Measurements from ENCODE around the gene SAMD4A. TPM values are rescaled to one million over a fixed set of nuclear protein-coding genes. Genes with fewer than 3 reads are reported as not detected.

SAMD4A gene
- total and polyA plus RNA-seq, 2 donors (not counting 1 experiment from before 2014, with no cell fraction given): 9.3 to 39.8 TPM

GRCh38 chr14:54836231-54836630, 269.3 kb downstream of the SAMD4A start:
- Histone ChIP-seq H2AFZ (ENCODE audit: low read length) (no peak overlapping the region), H3K4me3 (replicated peaks in 1 of 4; ENCODE audit: control extremely low read depth in 1 of 4, insufficient read depth in 1 of 4, low read depth in 3 of 4, low read length in 4 of 4) (no peak overlapping the region), H3K36me3 (ENCODE audit: control insufficient read depth, insufficient read depth, low read length) (no peaks in the 10 kb centered on the region), H3K27ac (ENCODE audit: insufficient read depth, low read length) (no peak overlapping the region), H3K4me1 (ENCODE audit: control insufficient read depth, extremely low read depth, insufficient read depth, low read length) (no peaks in the 10 kb centered on the region), H3K4me2 (ENCODE audit: extremely low read depth, insufficient read depth, low read length) (no peak overlapping the region), H3K9me3 (ENCODE audit: control insufficient read depth, insufficient read depth, low read depth, low read length) (no peaks in the 10 kb centered on the region), H4K20me1 (ENCODE audit: control insufficient read depth, extremely low read depth, insufficient read depth, low read length) (no peaks in the 10 kb centered on the region), H3K9ac (ENCODE audit: insufficient read depth, low read length) (no peak overlapping the region), H3K27me3 (ENCODE audit: control insufficient read depth, insufficient read depth, low read length) (peaks cover 4% of the 10 kb centered on the region), H3K79me2 (ENCODE audit: control insufficient read depth, insufficient read depth, low read length) (no peaks in the 10 kb centered on the region)
- TF ChIP-seq CTCF (conservative IDR thresholded peaks at IDR 0.05 in 1 of 2, IDR thresholded peaks at IDR 0.05 in 1 of 2; ENCODE audit: low read depth in 1 of 2, low read length in 2 of 2): no peak
- no peak for TF ChIP-seq EZH2 (IDR thresholded peaks at IDR 0.05; ENCODE audit: low read length, missing control alignments)
- DNase-seq (ENCODE audit: low read depth in 2 of 2): no peak

- Histone ChIP-seq H3K79me2 (ENCODE audit: control insufficient read depth, insufficient read depth, low read length) (no peaks in the 10 kb centered on the region), H3K27me3 (ENCODE audit: control insufficient read depth, insufficient read depth, low read length) (peaks cover 4% of the 10 kb centered on the region), H3K9ac (ENCODE audit: insufficient read depth, low read length) (no peak overlapping the region), H3K4me2 (ENCODE audit: extremely low read depth, insufficient read depth, low read length) (no peak overlapping the region), H3K4me1 (ENCODE audit: control insufficient read depth, extremely low read depth, insufficient read depth, low read length) (no peaks in the 10 kb centered on the region), H4K20me1 (ENCODE audit: control insufficient read depth, extremely low read depth, insufficient read depth, low read length) (no peaks in the 10 kb centered on the region), H3K4me3 (replicated peaks in 1 of 4; ENCODE audit: control extremely low read depth in 1 of 4, insufficient read depth in 1 of 4, low read depth in 3 of 4, low read length in 4 of 4) (no peak overlapping the region), H3K27ac (ENCODE audit: insufficient read depth, low read length) (no peak overlapping the region), H3K9me3 (ENCODE audit: control insufficient read depth, insufficient read depth, low read depth, low read length) (no peaks in the 10 kb centered on the region), H2AFZ (ENCODE audit: low read length) (no peak overlapping the region), H3K36me3 (ENCODE audit: control insufficient read depth, insufficient read depth, low read length) (no peaks in the 10 kb centered on the region)
- no peak for DNase-seq (ENCODE audit: low read depth in 2 of 2)
- TF ChIP-seq CTCF (conservative IDR thresholded peaks at IDR 0.05 in 1 of 2, IDR thresholded peaks at IDR 0.05 in 1 of 2; ENCODE audit: low read depth in 1 of 2, low read length in 2 of 2): no peak
- no peak for TF ChIP-seq EZH2 (IDR thresholded peaks at IDR 0.05; ENCODE audit: low read length, missing control alignments)
Observed at GRCh38 chr14:54837508-54838149, 270.7 kb downstream of the SAMD4A start.

- no peak for DNase-seq (ENCODE audit: low read depth in 2 of 2)
- TF ChIP-seq CTCF (conservative IDR thresholded peaks at IDR 0.05 in 1 of 2, IDR thresholded peaks at IDR 0.05 in 1 of 2; ENCODE audit: low read depth in 1 of 2, low read length in 2 of 2): no peak
- no peak for TF ChIP-seq EZH2 (IDR thresholded peaks at IDR 0.05; ENCODE audit: low read length, missing control alignments)
- no peak overlapping the region for H3K9ac ChIP-seq (ENCODE audit: insufficient read depth, low read length)
- no peak overlapping the region for H3K4me2 ChIP-seq (ENCODE audit: extremely low read depth, insufficient read depth, low read length)
- no peak overlapping the region for H3K27ac ChIP-seq (ENCODE audit: insufficient read depth, low read length)
- H4K20me1 ChIP-seq (ENCODE audit: control insufficient read depth, extremely low read depth, insufficient read depth, low read length): no peaks in the 10 kb centered on the region
- no peaks in the 10 kb centered on the region for H3K9me3 ChIP-seq (ENCODE audit: control insufficient read depth, insufficient read depth, low read depth, low read length)
- no peaks in the 10 kb centered on the region for H3K27me3 ChIP-seq (ENCODE audit: control insufficient read depth, insufficient read depth, low read length)
- H3K79me2 ChIP-seq (ENCODE audit: control insufficient read depth, insufficient read depth, low read length): no peaks in the 10 kb centered on the region
- H3K4me1 ChIP-seq (ENCODE audit: control insufficient read depth, extremely low read depth, insufficient read depth, low read length): no peaks in the 10 kb centered on the region
- no peak overlapping the region for H2AFZ ChIP-seq (ENCODE audit: low read length)
- H3K36me3 ChIP-seq (ENCODE audit: control insufficient read depth, insufficient read depth, low read length): no peaks in the 10 kb centered on the region
- no peak overlapping the region for H3K4me3 ChIP-seq (replicated peaks in 1 of 4; ENCODE audit: control extremely low read depth in 1 of 4, insufficient read depth in 1 of 4, low read depth in 3 of 4, low read length in 4 of 4)
Observed at GRCh38 chr14:54838931-54839512, 272.1 kb downstream of the SAMD4A start.

Measured in fibroblast of lung (primary cell).